HUES64 (cell line): ENCODE measurements around the gene TRIM38.
"Not testable (repeated sequence)": the region's sequence is repeated elsewhere in the genome, so short reads cannot be mapped to it uniquely, and the experiment has no call there.

Experiments
- H3K27ac ChIP-seq: 2 replicates; pipeline ENCODE4 v1.7.0; 2013; ENCODE audit warnings: low read depth, low read length, inconsistent platforms
- H3K27me3 ChIP-seq: 2 replicates; pipeline ENCODE4 v1.6.1; 2013; ENCODE audit warnings: mild to moderate bottlenecking, low read length; ENCODE audit not compliant: insufficient read depth
- H3K36me3 ChIP-seq: 2 replicates; pipeline ENCODE4 v1.6.1; 2013; ENCODE audit warnings: mild to moderate bottlenecking, low read length; ENCODE audit not compliant: insufficient read depth
- H3K4me1 ChIP-seq: 2 replicates; pipeline ENCODE4 v1.6.1; 2013; ENCODE audit warnings: mild to moderate bottlenecking, low read length, moderate library complexity; ENCODE audit not compliant: insufficient read depth
- H3K4me3 ChIP-seq: 2 replicates; pipeline ENCODE4 v1.5.1; 2013; ENCODE audit warnings: mild to moderate bottlenecking, low read length, moderate library complexity
- H3K9ac ChIP-seq: 2 replicates; pipeline ENCODE4 v1.6.1; 2013; ENCODE audit warnings: mild to moderate bottlenecking, low read depth, low read length
- H3K9me3 ChIP-seq: 2 replicates; pipeline ENCODE4 v1.6.1; 2013; ENCODE audit warnings: low read depth, low read length; ENCODE audit not compliant: insufficient read depth
- WGBS: fragments of 150-250, 120-280 bp; methylation state at CpG from one replicate; pipeline ENCODE4 v1.1.7; 2013; ENCODE audit warnings: missing lambda C conversion rate; 5-methylcytosine and 5-hydroxymethylcytosine counted together

The TRIM38 gene

GRCh38 chr6:25944688-25945574 lies 17.7 kb upstream of the TRIM38 start:
- no peaks in the 10 kb centered on the region for H3K36me3 ChIP-seq
- no peak overlapping the region for H3K9ac ChIP-seq
- no peaks in the 10 kb centered on the region for H3K27me3 ChIP-seq
- H3K27ac ChIP-seq: no peak overlapping the region
- peaks cover 8% of the 10 kb centered on the region for H3K9me3 ChIP-seq
- H3K4me3 ChIP-seq: no peak overlapping the region
- H3K4me1 ChIP-seq: no peaks in the 10 kb centered on the region
- 89% methylated on average over 7 of the region's 8 CpGs for WGBS

DNA sequence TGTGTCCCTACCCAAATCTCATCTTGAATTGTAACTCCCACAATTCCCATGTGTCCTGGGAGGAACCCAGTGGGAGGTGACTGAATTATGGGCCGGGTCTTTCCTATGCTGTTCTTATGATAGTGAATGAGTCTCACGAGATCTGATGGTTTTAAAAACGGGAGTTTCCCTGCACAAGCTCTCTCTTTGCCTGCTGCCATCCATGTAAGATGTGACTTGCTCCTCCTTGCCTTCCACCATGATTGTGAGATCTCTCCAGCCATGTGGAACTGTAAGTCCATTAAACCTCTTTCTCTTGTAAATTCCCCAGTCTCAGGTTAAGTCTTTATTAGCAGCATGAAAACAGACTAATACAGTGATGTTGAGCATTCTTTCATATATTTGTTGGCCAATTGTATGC lies 16.9 kb upstream of the TRIM38 start:
- H3K9ac ChIP-seq, H3K36me3 ChIP-seq, H3K9me3 ChIP-seq, H3K4me1 ChIP-seq, H3K4me3 ChIP-seq, H3K27ac ChIP-seq, H3K27me3 ChIP-seq: not testable (repeated sequence)
- 92% methylated on average over 3 of the region's 3 CpGs for WGBS

GRCh38 chr6:25946631-25947030 lies 16.0 kb upstream of the TRIM38 start:
- Histone ChIP-seq H3K9me3 (peaks cover 8% of the 10 kb centered on the region), H3K36me3 (no peaks in the 10 kb centered on the region), H3K27me3 (no peaks in the 10 kb centered on the region), H3K9ac (no peak overlapping the region), H3K27ac (no peak overlapping the region), H3K4me1 (no peaks in the 10 kb centered on the region), H3K4me3 (no peak overlapping the region)
- 100% methylated on average over 2 of the region's 2 CpGs for WGBS

DNA sequence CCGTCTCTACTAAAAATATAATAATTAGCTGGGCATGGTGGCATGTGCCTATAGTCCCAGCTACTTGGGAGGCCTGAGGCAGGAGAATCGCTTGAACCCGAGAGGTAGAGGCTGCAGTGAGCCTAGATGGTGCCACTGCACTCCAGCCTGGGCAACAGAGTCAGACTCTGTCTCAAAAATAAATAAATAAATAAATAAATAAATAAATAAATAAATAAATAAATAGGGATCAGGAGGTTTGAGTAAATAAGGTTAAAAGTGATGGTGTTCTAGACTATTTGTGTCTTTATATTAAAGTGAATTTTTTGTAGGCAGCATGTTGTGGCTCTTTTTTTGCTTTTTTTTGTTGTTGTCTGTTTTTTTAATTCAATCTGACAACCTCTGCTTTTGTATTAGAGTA lies 15.1 kb upstream of the TRIM38 start:
- not testable (repeated sequence) for H3K9me3 ChIP-seq, H3K27me3 ChIP-seq, H3K27ac ChIP-seq, H3K4me1 ChIP-seq, H3K9ac ChIP-seq, H3K36me3 ChIP-seq, H3K4me3 ChIP-seq
- 99% methylated on average over 3 of the region's 3 CpGs for WGBS

- no peak overlapping the region for H3K27ac ChIP-seq
- no peaks in the 10 kb centered on the region for H3K27me3 ChIP-seq
- no peaks in the 10 kb centered on the region for H3K4me1 ChIP-seq
- H3K36me3 ChIP-seq: no peaks in the 10 kb centered on the region
- no peak overlapping the region for H3K9ac ChIP-seq
- peaks cover 8% of the 10 kb centered on the region for H3K9me3 ChIP-seq
- WGBS: 100% methylated on average over 1 of the region's 1 CpG
- no peak overlapping the region for H3K4me3 ChIP-seq
These were observed 12.9 kb upstream of the TRIM38 start for GRCh38 chr6:25949695-25950094.

DNA sequence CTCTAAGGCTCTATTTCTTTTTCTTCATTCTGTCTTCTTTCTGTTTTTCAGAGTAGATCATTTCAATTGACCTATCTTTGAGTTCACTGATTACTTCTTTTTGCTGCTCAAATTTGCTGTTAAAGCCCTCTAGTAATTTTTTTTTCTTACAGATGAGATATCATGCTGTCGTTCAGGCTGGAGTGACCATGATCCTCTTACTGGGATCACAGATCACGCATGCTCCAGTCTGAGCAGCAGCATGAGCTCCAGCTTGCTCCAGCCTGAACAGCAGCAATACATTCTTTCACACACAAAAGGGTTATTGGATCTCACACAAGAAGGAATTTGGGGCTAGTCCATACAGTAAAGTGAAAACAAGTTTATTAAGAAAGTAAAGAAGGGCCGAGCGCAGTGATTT lies 12.3 kb upstream of the TRIM38 start:
- H3K4me3 ChIP-seq: no peak overlapping the region
- peaks cover 7% of the 10 kb centered on the region for H3K9me3 ChIP-seq
- H3K4me1 ChIP-seq: no peaks in the 10 kb centered on the region
- H3K36me3 ChIP-seq: no peaks in the 10 kb centered on the region
- no peak overlapping the region for H3K27ac ChIP-seq
- 94% methylated on average over 4 of the region's 4 CpGs for WGBS
- no peak overlapping the region for H3K9ac ChIP-seq
- no peaks in the 10 kb centered on the region for H3K27me3 ChIP-seq

- Histone ChIP-seq H3K9ac (no peak overlapping the region), H3K4me3 (no peak overlapping the region), H3K9me3 (no peaks in the 10 kb centered on the region), H3K27ac (no peak overlapping the region), H3K4me1 (no peaks in the 10 kb centered on the region), H3K27me3 (no peaks in the 10 kb centered on the region), H3K36me3 (no peaks in the 10 kb centered on the region)
- 88% methylated on average over 7 of the region's 7 CpGs for WGBS
These were observed 11.1 kb upstream of the TRIM38 start for GRCh38 chr6:25951296-25952032.

GRCh38 chr6:25952535-25952934 lies 10.1 kb upstream of the TRIM38 start:
- no peak overlapping the region for H3K9ac ChIP-seq
- H3K9me3 ChIP-seq: no peaks in the 10 kb centered on the region
- WGBS: 86% methylated on average over 2 of the region's 2 CpGs
- H3K4me1 ChIP-seq: no peaks in the 10 kb centered on the region
- H3K36me3 ChIP-seq: no peaks in the 10 kb centered on the region
- H3K4me3 ChIP-seq: no peak overlapping the region
- H3K27ac ChIP-seq: no peak overlapping the region
- no peaks in the 10 kb centered on the region for H3K27me3 ChIP-seq

DNA sequence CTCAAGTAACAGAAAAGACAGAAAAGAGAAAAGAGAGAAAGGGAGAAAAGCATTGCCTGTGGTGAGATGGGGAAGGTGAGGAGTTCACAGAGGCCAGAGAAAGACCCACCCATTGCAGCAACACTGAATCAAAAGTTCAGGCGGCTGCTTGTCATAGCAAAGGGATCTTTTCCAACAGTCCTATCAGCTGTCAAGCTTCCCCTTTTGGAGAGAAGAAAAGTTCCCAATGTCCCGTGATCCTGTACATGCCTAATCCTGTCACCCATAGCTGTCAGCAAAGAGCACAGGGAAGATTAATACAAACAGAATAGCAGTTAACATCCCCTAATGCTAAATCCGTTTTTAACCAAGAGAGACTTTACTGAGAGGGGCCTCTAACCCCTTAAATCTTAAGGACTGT lies 8.9 kb upstream of the TRIM38 start:
- 80% methylated on average over 3 of the region's 3 CpGs for WGBS
- H3K4me3 ChIP-seq: no peak overlapping the region
- H3K27ac ChIP-seq: no peak overlapping the region
- no peak overlapping the region for H3K9ac ChIP-seq
- H3K36me3 ChIP-seq: no peaks in the 10 kb centered on the region
- H3K27me3 ChIP-seq: no peaks in the 10 kb centered on the region
- H3K9me3 ChIP-seq: 0 out of 2 replicates have a peak, but pooled peaks cover 7% of the 10 kb centered on the region
- no peaks in the 10 kb centered on the region for H3K4me1 ChIP-seq

DNA sequence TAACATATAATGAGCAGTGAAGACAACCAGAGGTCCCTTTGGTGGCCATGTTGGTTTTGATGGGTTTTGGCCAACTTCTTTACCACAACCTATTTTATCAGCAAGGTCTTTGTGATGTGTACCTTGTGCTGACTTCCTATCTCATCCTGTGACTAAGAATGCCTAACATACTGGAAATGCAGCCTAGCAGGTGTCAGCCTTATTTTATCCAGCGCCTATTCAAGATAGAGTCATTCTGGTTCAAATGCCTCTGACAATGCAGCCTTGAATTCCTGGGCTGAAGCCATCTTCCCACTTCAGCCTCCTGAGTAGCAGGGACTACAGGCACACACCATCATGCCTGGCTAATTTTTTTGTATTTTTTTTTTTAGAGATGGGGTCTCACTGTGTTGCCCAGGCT lies 7.8 kb upstream of the TRIM38 start:
- Histone ChIP-seq H3K4me1 (no peaks in the 10 kb centered on the region), H3K27ac (no peak overlapping the region), H3K9me3 (peaks cover 17% of the 10 kb centered on the region), H3K9ac (no peak overlapping the region), H3K36me3 (no peaks in the 10 kb centered on the region), H3K27me3 (no peaks in the 10 kb centered on the region), H3K4me3 (no peak overlapping the region)
- WGBS: no CpG with 5 or more reads among the region's 1 CpG

DNA sequence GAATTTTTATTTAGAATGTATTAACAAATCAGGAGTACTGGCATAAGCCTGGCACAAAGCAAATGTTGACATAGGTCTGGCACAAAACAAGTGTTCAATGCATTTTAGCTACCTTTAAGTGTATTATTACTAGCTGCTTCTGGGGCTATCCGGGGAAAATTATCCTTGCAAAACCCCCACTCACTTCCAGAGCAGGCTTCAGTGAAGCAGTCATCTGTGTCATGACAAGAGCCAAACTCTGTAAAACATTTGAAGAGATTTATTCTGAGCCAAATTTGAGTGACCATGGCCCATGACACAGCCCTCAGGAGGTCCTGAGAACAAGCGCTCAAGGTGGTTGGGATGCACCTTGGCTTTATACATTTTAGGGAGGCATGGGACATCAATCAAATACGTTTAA lies 6.4 kb upstream of the TRIM38 start:
- Histone ChIP-seq H3K27me3 (no peaks in the 10 kb centered on the region), H3K36me3 (no peaks in the 10 kb centered on the region), H3K27ac (no peak overlapping the region), H3K9ac (no peak overlapping the region), H3K9me3 (peaks cover 20% of the 10 kb centered on the region), H3K4me3 (no peak overlapping the region), H3K4me1 (no peaks in the 10 kb centered on the region)
- WGBS: 94% methylated on average over 3 of the region's 3 CpGs
